Thyroid gland (tissue), 4 donors: ENCODE results near the gene COX7A1. TPM values are rescaled to one million over a fixed set of nuclear protein-coding genes. Genes with fewer than 3 reads are reported as not detected.
"Not testable (repeated sequence)": the region's sequence is repeated elsewhere in the genome, so short reads cannot be mapped to it uniquely, and the experiment has no call there.

Experiments used
- DNase-seq, 2 donors: peaks; one replicate each; pipeline ENCODE4 v3.0.0-alpha.2; 2019
- H3K27ac ChIP-seq, 3 donors: fragments of 200-600 bp; sonication (generic); 1 replicate in 2 of 3; 2 replicates in 1 of 3; pipeline ENCODE4 v1.5.1; 2016 to 2019; ENCODE audit warnings: mild to moderate bottlenecking in 1 of 3, moderate library complexity in 1 of 3
- H3K27me3 ChIP-seq: fragments of 200-600 bp; sonication (generic); one replicate; pipeline ENCODE4 v1.5.1; 2019
- H3K36me3 ChIP-seq, 2 donors: fragments of 200-600 bp; sonication (generic); one replicate each; pipeline ENCODE4 v1.5.1; 2016 to 2019
- H3K4me1 ChIP-seq, 2 donors: fragments of 200-600 bp; sonication (generic); one replicate each; pipeline ENCODE4 v1.5.1; 2017 to 2019
- H3K4me3 ChIP-seq, 3 donors: fragments of 200-600 bp; sonication (generic); replicated peaks in 1 of 3; 1 replicate in 2 of 3; 2 replicates in 1 of 3; pipeline ENCODE4 v1.5.1; 2016; ENCODE audit warnings: mild to moderate bottlenecking in 1 of 3
- H3K9me3 ChIP-seq: fragments of 200-600 bp; sonication (generic); one replicate; pipeline ENCODE4 v1.5.1; 2017
- CTCF ChIP-seq, 6 experiments: fragments of 200-600 bp in 3 of 6; fragments of 450-650 bp in 3 of 6; sonication (generic) in 3 of 6; IDR thresholded peaks; one replicate each; pipeline ENCODE4 v1.5.1; 2016 to 2019; ENCODE audit warnings: antibody characterized with exemption in 6 of 6, mild to moderate bottlenecking in 2 of 6, inconsistent platforms in 1 of 6, moderate library complexity in 1 of 6
- POLR2A ChIP-seq, 2 donors: fragments of 450-650 bp; IDR thresholded peaks; one replicate each; pipeline ENCODE4 v1.6.1; 2017; ENCODE audit warnings: antibody characterized with exemption in 2 of 2, mild to moderate bottlenecking in 2 of 2, moderate library complexity in 1 of 2
- WGBS, 2 donors: methylation state at CpG; one replicate each; pipeline ENCODE4 v1.1.5; 2017; 5-methylcytosine and 5-hydroxymethylcytosine counted together
- intact Hi-C: fragments of 100-400 bp; cut with DNase I; formaldehyde crosslinking; loops from one replicate; pipeline ENCODE4 v1.15.1; 2023
- total RNA-seq, 4 donors: library from RNA; depleted of rRNA; stranded (reverse); fragments of >200 nt; gene quantifications; one replicate each; pipeline ENCODE4 v1.2.3, GENCODE V29; 2016

Gene COX7A1
- total RNA-seq = 10 to 100 TPM in 3 of 4 donors, 1 to 10 TPM in 1; 8.0 to 36.7 (median 21.2) TPM

- peak within 1 kb of the TSS; percentile 93 to 94 (median 94) for H3K27ac ChIP-seq
- intact Hi-C loops = no loop called here
- H3K4me1 ChIP-seq = peaks cover 0 to 15% of the 10 kb centered on the region in 2 donors
- no peaks in the 10 kb centered on the region for H3K9me3 ChIP-seq
- DNase-seq = peak; percentile 65 to 68
- WGBS, 2 donors = 47 to 51% methylated on average over 24 to 28 of the region's 40 CpGs
- H3K4me3 ChIP-seq = peak within 1 kb of the TSS in 2 of 3 donors; percentile 57 to 59
- H3K27me3 ChIP-seq = no peaks in the 10 kb centered on the region
- no peak for TF ChIP-seq CTCF (IDR thresholded peaks at IDR 0.05)
- peak in 1 of 2 donors; percentile 46 for TF ChIP-seq POLR2A (IDR thresholded peaks at IDR 0.05)
- H3K36me3 ChIP-seq = peaks cover 7 to 31% of the 10 kb centered on the region in 2 donors
Measured at GRCh38 chr19:36152352-36153091, at the start of gene COX7A1. TSS of gene COX7A1 (minus strand) at chr19:36152447. CDS start at chr19:36152407, 40 bp downstream.

GRCh38 chr19:36201684-36202083 lies 49.4 kb upstream of the COX7A1 start:
- no peak for DNase-seq
- H3K9me3 ChIP-seq = no peaks in the 10 kb centered on the region
- H3K36me3 ChIP-seq = no peaks in the 10 kb centered on the region
- no peaks in the 10 kb centered on the region for H3K27me3 ChIP-seq
- intact Hi-C loops = no loop called here
- TF ChIP-seq POLR2A (IDR thresholded peaks at IDR 0.05) (no peak), CTCF (IDR thresholded peaks at IDR 0.05) (no peak)
- no peaks in the 10 kb centered on the region for H3K4me1 ChIP-seq
- no peak overlapping the region for H3K27ac ChIP-seq
- H3K4me3 ChIP-seq = no peak overlapping the region
- WGBS, 2 donors = 95 to 99% methylated on average over 6 of the region's 6 CpGs

GRCh38 chr19:36198119-36198518 lies 45.9 kb upstream of the COX7A1 start:
- H3K9me3 ChIP-seq = no peaks in the 10 kb centered on the region
- H3K4me3 ChIP-seq = no peak overlapping the region
- TF ChIP-seq CTCF (IDR thresholded peaks at IDR 0.05) (no peak), POLR2A (IDR thresholded peaks at IDR 0.05) (no peak)
- no peaks in the 10 kb centered on the region for H3K27me3 ChIP-seq
- WGBS, 2 donors = 85 to 100% methylated on average over 2 of the region's 2 CpGs
- DNase-seq = no peak
- no peak overlapping the region for H3K27ac ChIP-seq
- H3K36me3 ChIP-seq = peaks cover 12 to 13% of the 10 kb centered on the region in 2 donors
- no peaks in the 10 kb centered on the region for H3K4me1 ChIP-seq
- intact Hi-C loops = no loop called here

GRCh38 chr19:36196249-36196648 lies 44.0 kb upstream of the COX7A1 start:
- 92% methylated on average over 2 of the region's 2 CpGs for WGBS, 2 donors
- Histone ChIP-seq H3K4me3 (no peak overlapping the region), H3K36me3 (peaks cover 12 to 13% of the 10 kb centered on the region in 2 donors), H3K4me1 (no peaks in the 10 kb centered on the region), H3K27me3 (no peaks in the 10 kb centered on the region), H3K27ac (no peak overlapping the region), H3K9me3 (no peaks in the 10 kb centered on the region)
- intact Hi-C loops = no loop called here
- TF ChIP-seq POLR2A (IDR thresholded peaks at IDR 0.05) = no peak
- TF ChIP-seq CTCF (IDR thresholded peaks at IDR 0.05) = no peak
- no peak for DNase-seq

DNA sequence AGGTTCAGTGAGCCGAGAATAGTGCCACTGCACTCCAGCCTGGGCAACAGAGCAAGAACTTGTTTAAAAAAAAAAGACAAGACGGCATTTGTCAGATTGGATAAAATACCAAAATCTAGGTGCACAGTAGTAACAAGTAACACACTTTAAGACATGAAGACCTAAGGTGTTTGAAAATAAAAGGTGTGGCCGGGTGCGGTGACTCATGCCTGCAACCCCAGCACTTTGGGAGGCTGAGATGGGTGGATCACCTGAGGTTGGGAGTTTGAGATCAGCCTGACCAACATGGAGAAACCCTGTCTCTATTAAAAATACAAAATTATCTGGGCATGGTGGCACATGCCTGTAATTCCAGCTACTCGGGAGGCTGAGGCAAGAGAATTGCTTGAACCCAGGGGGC lies 34.5 kb upstream of the COX7A1 start:
- H3K4me3 ChIP-seq, DNase-seq, H3K27me3 ChIP-seq, H3K4me1 ChIP-seq, intact Hi-C loops, H3K9me3 ChIP-seq, H3K27ac ChIP-seq: not testable (repeated sequence)
- WGBS, 2 donors = 94 to 95% methylated on average over 5 of the region's 5 CpGs
- H3K36me3 ChIP-seq = peaks cover 10 to 14% of the 10 kb centered on the region in 2 donors
